Psoas muscle (tissue), 8 donors: Measurements from ENCODE around the gene MAGI1. TPM values are rescaled to one million over a fixed set of nuclear protein-coding genes. Genes with fewer than 3 reads are reported as not detected.
"Not testable (repeated sequence)": the region's sequence is repeated elsewhere in the genome, so short reads cannot be mapped to it uniquely, and the experiment has no call there.

Source experiments
- ATAC-seq, 4 donors: fragments of 200-7000 bp; cut with Tn5 transposase; one replicate each; pipeline ENCODE4 v1.9.1; 2020; ENCODE audit warnings: moderate library complexity in 3 of 4, mild to moderate bottlenecking in 2 of 4
- DNase-seq, 2 donors: peaks; one replicate each; pipeline ENCODE4 v3.0.0-alpha.2; 2020
- H3K27ac ChIP-seq: fragments of 200-600 bp; one replicate; pipeline ENCODE4 v1.8.0; 2022
- H3K27me3 ChIP-seq, 3 donors: fragments of 200-600 bp in 1 of 3; one replicate each; pipeline versions ENCODE4 v1.6.1 to v1.8.0; 2013 to 2022; ENCODE audit warnings: low read length in 2 of 3, mild to moderate bottlenecking in 2 of 3, moderate library complexity in 1 of 3; ENCODE audit not compliant: insufficient read depth in 3 of 3
- H3K36me3 ChIP-seq, 2 donors: fragments of 200-600 bp in 1 of 2; one replicate each; pipeline versions ENCODE4 v1.6.1 to v1.8.0; 2013 to 2022; ENCODE audit warnings: low read depth in 1 of 2, mild to moderate bottlenecking in 1 of 2, moderate library complexity in 1 of 2; ENCODE audit not compliant: insufficient read depth in 1 of 2
- H3K4me1 ChIP-seq: fragments of 200-600 bp; one replicate; pipeline ENCODE4 v1.8.0; 2022
- H3K4me3 ChIP-seq: fragments of 200-600 bp; one replicate; pipeline ENCODE4 v1.8.0; 2022; ENCODE audit warnings: mild to moderate bottlenecking
- H3K9me3 ChIP-seq: fragments of 200-600 bp; one replicate; pipeline ENCODE4 v1.8.0; 2022
- WGBS, 3 donors: extraction: QIAGEN DNeasy Blood & Tissue Kit; methylation state at CpG; one replicate each; pipeline versions ENCODE4 v1.1.6 to v1.1.7; 2013; 5-methylcytosine and 5-hydroxymethylcytosine counted together
- intact Hi-C, 2 donors: fragments of 100-400 bp; cut with DNase I; formaldehyde crosslinking; loops; one replicate each; pipeline versions ENCODE4 v1.11.0 to v1.14.2; 2022
- polyA plus RNA-seq, 3 donors: library from polyadenylated mRNA; stranded (reverse); fragments of 200-250 nt; gene quantifications; one replicate each; pipeline ENCODE4 v1.2.3, GENCODE V29; 2013
- total RNA-seq, 4 donors: library from RNA; stranded (reverse); fragmentation: NEBNext Ultra II Directional in 2 of 4; extraction: Animal tissue kit (Norgen Biotek cat#: 25700) in 2 of 4; gene quantifications; one replicate each; pipeline versions ENCODE4 v1.2.1 to v1.2.4, GENCODE V29; 2021 to 2023
- TF ChIP-seq, protein P1 (sequence below): fragments of 200-600 bp; IDR thresholded peaks from one replicate; pipeline ENCODE4 v1.8.0; 2022; ENCODE audit warnings: antibody characterized with exemption
- donor health status: healthy with polysubstance abuse.
- donor health status: DM: no; HTN: no; CAD: no; lungs with moderate emphysema.
- donor health status: Bipolar disorder and iron deficiency.
- donor health status: healthy.
- donor health status: DM: yes; HTN: yes; CAD: no.
- donor health status: DM: no; HTN: no; CAD: no.
- donor health status: DM: no; HTN: no; CAD: no.
- donor health status: DM: yes; HTN: yes; CAD: no.

Gene MAGI1
- total and polyA plus RNA-seq, 7 donors: 4.5 to 8.1 (median 6.3) TPM

DNA sequence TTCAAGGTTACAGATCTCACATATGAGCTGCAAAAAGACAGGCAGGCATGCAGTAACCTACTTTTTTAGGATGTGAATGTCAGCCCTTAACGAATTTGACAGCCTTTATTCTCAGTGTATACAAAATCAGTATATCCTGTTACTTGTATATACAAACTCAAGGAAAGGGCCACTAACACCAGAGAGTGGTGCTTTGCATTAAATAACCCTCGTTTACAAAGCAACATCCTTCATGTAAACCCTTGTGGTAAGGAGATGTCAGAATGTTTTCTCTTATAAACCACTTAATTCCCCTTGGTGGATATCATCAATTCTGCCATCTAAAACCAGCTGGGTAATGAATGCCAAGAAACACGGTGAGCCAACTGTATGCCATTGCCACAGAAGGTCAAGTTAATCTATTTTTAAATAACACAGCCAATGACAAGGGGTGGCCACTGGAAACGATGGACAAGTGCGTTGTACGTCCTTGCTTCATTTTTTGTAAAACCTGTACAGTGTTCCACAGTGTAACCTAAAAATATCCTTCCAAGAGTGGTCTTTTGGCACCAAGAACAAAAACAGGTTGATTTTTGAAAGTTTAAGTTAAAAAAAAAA is 7.5 kb downstream of the MAGI1 start:
- intact Hi-C loops: no loop called here
- no peak for DNase-seq
- 41 to 47% (median 42%) methylated on average over 6 of the region's 6 CpGs for WGBS, 3 donors
- H3K36me3 ChIP-seq: no peaks in the 10 kb centered on the region
- peak; percentile 36 to 63 (median 50) for ATAC-seq
- no peak overlapping the region for H3K27ac ChIP-seq
- no peak overlapping the region for H3K4me3 ChIP-seq
- TF ChIP-seq, protein P1, sequence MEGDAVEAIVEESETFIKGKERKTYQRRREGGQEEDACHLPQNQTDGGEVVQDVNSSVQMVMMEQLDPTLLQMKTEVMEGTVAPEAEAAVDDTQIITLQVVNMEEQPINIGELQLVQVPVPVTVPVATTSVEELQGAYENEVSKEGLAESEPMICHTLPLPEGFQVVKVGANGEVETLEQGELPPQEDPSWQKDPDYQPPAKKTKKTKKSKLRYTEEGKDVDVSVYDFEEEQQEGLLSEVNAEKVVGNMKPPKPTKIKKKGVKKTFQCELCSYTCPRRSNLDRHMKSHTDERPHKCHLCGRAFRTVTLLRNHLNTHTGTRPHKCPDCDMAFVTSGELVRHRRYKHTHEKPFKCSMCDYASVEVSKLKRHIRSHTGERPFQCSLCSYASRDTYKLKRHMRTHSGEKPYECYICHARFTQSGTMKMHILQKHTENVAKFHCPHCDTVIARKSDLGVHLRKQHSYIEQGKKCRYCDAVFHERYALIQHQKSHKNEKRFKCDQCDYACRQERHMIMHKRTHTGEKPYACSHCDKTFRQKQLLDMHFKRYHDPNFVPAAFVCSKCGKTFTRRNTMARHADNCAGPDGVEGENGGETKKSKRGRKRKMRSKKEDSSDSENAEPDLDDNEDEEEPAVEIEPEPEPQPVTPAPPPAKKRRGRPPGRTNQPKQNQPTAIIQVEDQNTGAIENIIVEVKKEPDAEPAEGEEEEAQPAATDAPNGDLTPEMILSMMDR: no peak
- H3K27me3 ChIP-seq: no peaks in the 10 kb centered on the region
- no peaks in the 10 kb centered on the region for H3K9me3 ChIP-seq
- H3K4me1 ChIP-seq: peaks cover 28% of the 10 kb centered on the region

DNA sequence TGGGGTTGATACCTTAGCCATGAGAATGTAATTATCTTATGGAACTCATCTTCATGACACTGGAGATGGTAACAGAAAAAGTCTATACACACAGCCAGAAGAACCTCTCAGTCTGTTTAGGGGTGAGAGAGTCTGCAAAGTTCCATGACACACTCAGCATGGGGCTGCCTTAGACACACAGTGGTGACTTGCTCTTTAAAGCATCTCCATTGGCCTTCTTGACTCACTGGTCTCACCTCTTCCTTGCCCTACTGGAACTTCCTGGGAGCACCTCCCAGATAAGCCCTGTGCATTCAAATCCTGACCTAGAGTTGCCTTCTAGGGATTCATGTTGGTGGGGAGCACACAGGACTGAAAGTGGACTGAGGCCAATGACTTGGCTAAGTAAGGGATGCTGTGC is 9.3 kb downstream of the MAGI1 start:
- ATAC-seq (peak in 2 of 4 donors; percentile 45), DNase-seq (no peak)
- H3K4me3 ChIP-seq: no peak overlapping the region
- TF ChIP-seq, protein P1: no peak
- H3K9me3 ChIP-seq: no peaks in the 10 kb centered on the region
- no peaks in the 10 kb centered on the region for H3K36me3 ChIP-seq
- peaks cover 28% of the 10 kb centered on the region for H3K4me1 ChIP-seq
- no peak overlapping the region for H3K27ac ChIP-seq
- no peaks in the 10 kb centered on the region for H3K27me3 ChIP-seq
- intact Hi-C loops: no loop called here

DNA sequence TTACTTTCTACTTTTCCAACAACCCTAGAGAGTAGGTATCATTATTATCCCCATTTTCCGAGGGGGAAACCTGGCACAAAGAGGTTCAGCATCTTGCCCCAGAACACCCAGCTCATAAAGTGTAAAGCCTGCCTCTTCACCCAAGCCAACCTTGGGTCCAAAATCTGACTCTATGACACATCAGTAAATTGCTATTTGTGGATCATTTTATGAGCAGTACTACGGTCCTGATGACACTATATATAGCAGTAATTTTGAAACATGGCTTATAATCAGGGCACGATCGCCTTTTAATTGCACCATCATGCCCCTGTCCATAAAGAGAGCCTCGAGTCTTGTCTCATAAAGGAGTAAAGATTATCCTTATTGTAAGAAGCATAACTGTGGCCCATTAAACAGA is 9.7 kb downstream of the MAGI1 start:
- intact Hi-C loops: no loop called here
- no peak overlapping the region for H3K27ac ChIP-seq
- H3K27me3 ChIP-seq: no peaks in the 10 kb centered on the region
- DNase-seq: no peak
- H3K4me1 ChIP-seq: peaks cover 28% of the 10 kb centered on the region
- ATAC-seq: peak; percentile 25 to 89 (median 70)
- no peaks in the 10 kb centered on the region for H3K9me3 ChIP-seq
- TF ChIP-seq, protein P1: no peak
- H3K4me3 ChIP-seq: no peak overlapping the region
- WGBS, 3 donors: 48 to 56% (median 49%) methylated on average over 5 of the region's 5 CpGs
- H3K36me3 ChIP-seq: no peaks in the 10 kb centered on the region

DNA sequence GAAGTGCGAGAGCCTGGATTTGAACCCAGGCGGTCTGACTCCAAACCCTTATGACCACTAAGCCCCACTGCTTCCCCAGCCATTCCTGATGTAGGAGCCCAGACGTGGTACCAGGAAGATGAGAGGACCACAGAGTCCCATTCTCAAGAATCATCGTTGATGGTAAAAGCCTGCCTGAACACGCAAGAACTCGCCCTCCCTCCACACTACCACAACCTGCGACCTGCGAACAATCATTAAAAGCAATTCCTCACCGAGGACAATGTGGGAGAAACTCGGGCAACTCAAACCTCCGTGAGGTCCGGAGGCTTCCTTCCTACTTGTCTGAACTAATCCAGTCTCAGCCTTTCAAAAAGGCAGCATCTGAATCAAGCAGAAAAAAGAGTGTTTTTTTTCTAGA is 10.3 kb downstream of the MAGI1 start:
- Histone ChIP-seq H3K27ac (no peak overlapping the region), H3K36me3 (no peaks in the 10 kb centered on the region), H3K4me3 (no peak overlapping the region), H3K9me3 (no peaks in the 10 kb centered on the region), H3K4me1 (peaks cover 33% of the 10 kb centered on the region), H3K27me3 (no peaks in the 10 kb centered on the region)
- WGBS, 3 donors: 76 to 85% (median 79%) methylated on average over 12 of the region's 12 CpGs
- no peak for ATAC-seq
- no peak for DNase-seq
- intact Hi-C loops: no loop called here
- TF ChIP-seq, protein P1: no peak

DNA sequence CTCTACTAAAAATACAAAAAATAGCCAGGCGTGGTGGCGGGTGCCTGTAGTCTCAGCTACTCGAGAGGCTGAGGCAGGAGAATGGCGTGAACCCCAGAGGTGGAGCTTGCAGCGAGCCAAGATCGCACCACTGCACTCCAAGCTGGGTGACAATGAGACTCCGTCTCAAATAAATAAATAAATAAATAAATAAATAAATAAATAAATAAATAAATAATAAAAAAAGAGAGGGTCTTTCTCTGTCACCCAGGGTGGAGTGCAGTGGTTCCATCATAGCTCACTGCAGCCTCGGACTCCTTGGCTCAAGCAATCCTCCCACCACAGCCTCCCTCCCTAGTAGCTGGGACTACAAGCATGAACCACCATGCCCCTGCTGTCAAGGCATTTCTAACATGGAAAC is 11.6 kb downstream of the MAGI1 start:
- H3K36me3 ChIP-seq, ATAC-seq, H3K27ac ChIP-seq, H3K27me3 ChIP-seq, DNase-seq, intact Hi-C loops, H3K9me3 ChIP-seq, H3K4me3 ChIP-seq: not testable (repeated sequence)
- 97 to 98% (median 98%) methylated on average over 8 of the region's 8 CpGs for WGBS, 3 donors
- H3K4me1 ChIP-seq: peaks cover 34% of the 10 kb centered on the region
